Hematopoietic multipotent progenitor cell (in vitro differentiated cells): ENCODE measurements around the gene ECI1. TPM values are rescaled to one million over a fixed set of nuclear protein-coding genes. Genes with fewer than 3 reads are reported as not detected.
A peak's percentile ranks its signal among the peaks of the same experiment; 100 is the strongest.

Source experiments
- DNase-seq, 3 donors: peaks; one replicate each; pipeline ENCODE4 v3.0.0-alpha.2; 2011 to 2015; ENCODE audit warnings: low read depth in 2 of 3, low spot score in 2 of 3
- total RNA-seq: library from RNA; depleted of rRNA; stranded (reverse); fragments of >200 nt; gene quantifications from one replicate; pipeline ENCODE4 v1.2.3, GENCODE V29; 2012

The ECI1 gene, protein sequence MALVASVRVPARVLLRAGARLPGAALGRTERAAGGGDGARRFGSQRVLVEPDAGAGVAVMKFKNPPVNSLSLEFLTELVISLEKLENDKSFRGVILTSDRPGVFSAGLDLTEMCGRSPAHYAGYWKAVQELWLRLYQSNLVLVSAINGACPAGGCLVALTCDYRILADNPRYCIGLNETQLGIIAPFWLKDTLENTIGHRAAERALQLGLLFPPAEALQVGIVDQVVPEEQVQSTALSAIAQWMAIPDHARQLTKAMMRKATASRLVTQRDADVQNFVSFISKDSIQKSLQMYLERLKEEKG
- total RNA-seq = 53.9 TPM

DNA sequence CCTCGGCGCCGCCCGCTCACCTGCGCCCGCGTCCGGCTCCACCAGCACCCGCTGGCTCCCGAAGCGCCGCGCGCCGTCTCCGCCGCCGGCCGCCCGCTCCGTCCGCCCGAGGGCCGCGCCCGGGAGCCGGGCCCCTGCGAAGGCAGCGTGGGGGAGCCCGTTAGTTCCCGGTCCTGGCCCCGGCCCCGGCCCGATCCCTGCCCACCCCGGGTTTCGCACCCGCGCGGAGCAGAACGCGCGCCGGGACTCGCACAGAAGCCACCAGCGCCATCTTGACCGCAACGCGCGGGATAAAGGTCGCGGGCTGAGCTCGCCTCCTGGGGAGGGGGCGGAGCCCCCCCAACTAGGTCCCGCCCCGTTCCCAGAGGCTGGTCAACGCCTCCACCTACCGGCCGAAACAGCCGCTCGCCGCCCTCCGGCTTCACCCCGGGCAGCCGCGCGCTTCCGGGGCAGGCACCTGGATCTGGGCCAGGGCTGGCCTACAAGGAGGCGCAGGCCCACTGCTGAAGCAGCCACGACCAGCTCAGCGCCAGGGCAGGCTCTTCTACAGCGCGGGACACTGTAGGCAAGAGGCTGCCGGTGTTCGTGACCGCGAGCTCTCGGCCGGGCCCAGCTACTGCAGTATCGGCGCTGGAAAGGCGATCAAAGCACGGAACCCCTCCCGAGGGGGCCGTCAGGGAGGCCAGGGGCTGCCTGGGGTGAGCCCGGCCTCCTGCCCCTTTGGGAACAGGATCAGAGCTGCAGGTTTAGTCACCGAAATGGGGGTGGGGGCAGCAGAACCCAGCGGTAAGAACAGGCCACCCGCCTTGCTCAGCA lies at the start of gene ECI1:
Gene ECI1 (minus strand): TSS at position 292 of the 816 bp plus-strand sequence. CDS start 21 bp downstream, at position 271.
- peak; percentile 62 to 90 (median 82) for DNase-seq

DNA sequence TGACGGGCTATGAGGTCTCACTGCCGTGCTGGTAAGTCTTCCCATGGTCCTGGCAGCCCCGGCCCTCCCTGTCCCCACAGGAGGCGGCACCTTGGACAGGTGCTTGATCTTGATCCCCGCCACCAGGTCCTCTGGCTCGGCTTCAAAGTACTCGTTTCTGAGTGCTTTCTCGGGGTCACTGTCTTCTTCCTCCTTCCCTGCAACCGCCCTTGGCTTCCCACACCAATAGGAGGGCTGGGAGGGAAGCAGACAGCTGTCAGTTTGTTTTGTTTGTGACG lies 48.5 kb upstream of the ECI1 start:
- no peak for DNase-seq

DNA sequence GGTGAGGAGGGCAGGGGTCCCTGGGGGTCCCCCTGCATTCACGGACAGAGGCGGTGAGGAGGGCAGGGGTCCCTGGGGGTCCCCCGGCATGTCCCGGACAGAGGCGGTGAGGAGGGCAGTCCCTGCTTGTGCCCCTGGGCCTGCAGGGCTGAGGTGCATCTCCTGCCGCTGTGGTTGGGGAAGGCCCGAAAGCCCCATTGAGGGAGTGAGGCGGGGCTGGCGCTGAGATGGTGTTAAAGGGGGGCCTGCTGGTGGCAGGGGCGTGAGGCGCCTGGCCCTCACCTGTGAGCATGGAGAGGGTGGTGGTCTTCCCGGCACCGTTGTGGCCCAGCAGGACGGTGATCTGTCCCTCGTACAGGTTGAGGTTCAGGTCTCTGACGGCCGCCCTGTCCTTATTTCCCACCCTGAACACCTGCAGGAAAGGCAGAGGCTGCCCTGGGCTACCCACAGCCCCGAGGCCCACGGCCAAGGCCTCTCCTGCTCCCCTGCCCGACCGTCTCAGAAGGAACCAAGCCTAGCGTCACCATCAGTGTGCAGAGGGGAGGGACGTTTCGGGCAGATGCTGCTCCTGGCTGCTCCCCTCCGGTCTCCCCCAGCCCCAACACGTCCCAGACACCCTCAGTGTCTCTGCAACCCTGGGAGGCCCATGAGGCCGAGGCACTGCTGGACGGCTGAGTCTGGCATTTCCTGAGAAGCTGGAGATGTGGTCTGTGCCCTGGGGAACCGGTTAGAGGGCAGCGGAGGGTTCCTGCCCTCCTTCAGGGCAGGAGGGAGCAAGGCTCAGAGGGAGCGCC lies 47.9 kb upstream of the ECI1 start:
- DNase-seq = no peak

DNA sequence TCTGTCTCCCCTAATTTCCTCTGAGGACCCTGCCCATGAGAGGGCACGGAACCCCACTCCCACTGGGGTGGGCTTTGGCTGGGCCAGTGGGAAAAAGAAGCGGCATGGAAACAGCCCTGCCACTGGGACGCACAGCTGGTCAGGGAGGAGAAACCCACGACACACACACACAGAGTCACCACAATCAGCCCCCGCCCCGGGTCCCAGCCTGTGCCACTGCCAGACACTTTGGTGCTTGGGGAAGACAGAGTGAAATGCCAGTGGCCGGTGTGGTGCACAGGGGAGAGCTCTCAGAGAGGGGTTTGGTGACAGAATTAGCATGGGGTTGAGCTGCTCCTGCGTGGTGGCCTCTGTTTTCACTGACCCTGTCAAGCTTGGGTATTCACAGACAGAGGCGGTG lies 47.2 kb upstream of the ECI1 start:
- DNase-seq = no peak

DNA sequence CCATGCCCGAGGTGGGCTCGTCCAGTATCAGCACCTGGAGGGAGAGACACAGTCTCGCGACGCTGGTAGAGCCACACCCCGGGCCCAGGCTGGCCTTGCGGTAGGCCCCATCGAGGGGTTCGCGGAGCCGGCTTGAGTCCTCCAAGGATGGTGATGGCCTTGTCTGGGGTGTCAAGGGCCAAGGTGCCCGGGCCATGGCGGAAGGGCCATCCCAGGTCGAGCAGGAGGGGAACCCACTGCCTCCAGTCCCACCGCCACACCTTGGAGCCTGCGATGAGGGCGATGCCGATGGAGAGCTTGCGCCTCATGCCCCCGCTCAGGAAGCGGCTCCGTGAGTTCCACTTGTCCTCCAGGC lies 46.1 kb upstream of the ECI1 start:
- DNase-seq = no peak

DNA sequence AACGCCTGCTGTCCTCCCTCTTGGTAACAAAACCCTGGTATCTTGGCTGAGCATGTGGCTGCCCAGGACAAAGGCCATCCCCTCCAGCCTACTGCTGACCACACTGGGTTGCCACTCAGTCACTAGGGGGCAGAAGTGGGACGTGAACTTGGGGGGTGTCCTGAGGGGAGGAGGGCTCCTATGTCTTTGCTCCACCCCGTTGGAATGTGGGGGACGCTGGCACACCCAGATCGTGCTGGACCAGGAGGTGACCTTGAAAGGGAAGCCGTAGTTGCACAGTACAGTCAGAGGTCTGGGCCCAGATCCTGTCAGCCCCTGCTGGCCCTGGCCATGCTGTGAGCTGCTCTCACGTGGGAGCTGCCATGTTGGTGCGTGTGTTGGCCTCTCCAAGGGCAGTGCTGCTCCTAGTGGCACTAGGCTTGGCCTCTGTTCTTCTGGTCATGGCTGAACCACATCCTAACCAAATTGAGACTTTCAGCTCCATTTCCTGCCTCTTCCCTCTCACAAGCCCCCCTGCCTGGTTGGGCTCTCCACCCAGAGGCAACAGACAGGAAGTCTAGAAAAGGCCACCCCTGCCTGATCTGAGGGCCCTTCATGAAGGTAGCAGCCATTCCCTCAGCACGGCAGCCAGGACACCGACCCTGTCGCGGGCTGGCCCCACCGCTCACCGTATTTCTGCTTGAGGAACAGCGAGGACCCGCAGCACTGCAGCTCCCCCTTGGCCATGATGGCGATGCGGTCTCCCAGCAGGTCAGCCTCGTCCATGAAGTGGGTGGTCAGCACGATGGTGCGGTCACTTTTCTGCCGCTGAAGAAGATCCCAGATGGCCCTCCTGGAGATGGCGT lies 45.5 kb upstream of the ECI1 start:
- peak in 2 of 3 donors; percentile 8 to 26 for DNase-seq

DNA sequence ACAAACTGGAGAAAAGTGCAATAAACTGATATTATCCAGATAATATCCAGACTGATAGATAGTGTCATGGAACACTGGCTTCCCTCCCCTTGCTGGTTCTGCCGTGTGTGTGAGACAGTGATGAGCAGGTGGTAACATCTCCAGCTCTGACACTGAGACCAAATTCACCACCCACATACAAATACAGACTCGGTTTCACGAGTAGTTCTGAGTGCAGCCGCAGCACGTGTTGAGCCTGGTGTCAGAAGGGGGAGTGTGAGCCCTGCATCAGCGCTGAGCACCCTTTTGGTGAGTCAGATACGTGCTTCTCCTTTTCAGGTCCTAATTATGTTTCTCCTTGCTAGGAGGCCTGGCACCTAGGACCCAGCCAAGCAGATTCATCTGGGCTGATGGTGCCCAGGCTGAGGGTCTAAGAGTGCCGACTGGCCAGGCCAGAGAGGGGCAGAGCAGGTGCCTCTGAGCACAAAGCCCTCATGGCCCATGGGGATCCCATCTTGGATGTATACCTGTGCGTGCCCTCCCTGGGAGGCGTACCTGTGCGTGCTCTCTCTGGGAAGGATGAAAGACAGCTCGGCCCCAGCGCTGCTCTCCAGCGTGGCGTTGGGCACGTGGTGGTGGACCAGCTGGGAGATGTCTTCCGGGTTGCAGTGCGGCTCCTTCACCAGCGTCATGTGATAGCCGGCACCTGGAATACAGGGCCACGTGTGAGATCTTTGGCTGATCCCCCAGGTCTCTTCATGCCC lies 43.8 kb upstream of the ECI1 start:
- no peak for DNase-seq

DNA sequence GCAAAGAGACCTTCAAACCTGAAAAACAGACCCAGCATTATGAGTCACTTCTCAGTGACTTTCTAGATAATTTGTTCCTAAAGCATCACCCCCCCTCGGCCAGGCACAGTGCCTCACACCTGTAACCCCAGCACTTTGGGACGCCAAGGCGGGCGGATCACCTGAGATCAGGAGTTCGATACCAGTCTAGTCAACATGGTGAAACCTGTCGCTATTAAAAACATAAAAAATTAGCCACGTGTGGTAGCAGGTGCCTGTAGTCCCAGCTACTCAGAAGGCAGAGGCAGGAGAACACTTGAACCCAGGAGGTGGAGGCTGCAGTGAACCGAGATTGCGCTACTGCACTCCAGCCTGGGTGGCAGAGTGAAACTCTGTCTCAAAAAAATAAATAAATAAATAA lies 40.8 kb upstream of the ECI1 start:
- DNase-seq = no peak

DNA sequence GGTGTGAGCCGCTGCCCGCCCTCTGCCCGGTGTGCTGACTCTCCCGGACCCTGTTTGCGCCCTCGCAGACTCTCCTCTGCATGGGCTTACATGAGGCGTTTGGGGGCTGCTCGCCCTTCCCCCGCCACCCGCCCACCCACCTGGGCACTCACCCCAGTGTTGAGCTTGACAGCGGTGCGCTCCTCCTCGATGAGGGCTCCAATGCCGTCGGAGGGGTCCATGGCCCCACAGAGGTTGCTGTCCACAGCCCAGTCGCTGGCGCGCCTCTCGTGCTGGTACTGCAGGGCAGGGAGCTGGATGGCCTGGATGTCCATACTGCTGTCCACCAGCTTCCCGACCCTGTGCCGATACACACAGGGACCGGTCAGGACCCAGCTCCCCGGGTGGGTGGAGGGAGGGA lies 37.9 kb upstream of the ECI1 start:
- DNase-seq = no peak

DNA sequence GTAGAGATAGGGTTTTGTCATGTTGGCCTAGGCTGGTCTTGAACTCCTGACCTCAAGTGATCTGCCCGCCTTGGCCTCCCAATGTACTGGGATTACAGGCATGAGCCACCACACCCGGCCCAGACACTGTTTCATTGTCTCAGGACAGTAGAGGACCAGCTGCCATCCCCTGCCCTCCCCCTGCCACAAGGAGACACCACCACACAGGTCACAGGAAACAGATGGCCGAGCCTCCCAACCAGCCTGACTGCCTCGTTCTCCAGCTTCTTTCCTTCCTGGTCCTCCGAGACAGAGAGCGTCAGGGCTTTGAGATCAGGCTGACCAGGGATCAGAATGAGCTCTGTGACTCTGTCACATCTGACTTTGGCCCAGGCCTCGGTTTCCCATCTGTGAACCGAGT lies 37.3 kb upstream of the ECI1 start:
- DNase-seq = peak in 2 of 3 donors; percentile 31 to 75

DNA sequence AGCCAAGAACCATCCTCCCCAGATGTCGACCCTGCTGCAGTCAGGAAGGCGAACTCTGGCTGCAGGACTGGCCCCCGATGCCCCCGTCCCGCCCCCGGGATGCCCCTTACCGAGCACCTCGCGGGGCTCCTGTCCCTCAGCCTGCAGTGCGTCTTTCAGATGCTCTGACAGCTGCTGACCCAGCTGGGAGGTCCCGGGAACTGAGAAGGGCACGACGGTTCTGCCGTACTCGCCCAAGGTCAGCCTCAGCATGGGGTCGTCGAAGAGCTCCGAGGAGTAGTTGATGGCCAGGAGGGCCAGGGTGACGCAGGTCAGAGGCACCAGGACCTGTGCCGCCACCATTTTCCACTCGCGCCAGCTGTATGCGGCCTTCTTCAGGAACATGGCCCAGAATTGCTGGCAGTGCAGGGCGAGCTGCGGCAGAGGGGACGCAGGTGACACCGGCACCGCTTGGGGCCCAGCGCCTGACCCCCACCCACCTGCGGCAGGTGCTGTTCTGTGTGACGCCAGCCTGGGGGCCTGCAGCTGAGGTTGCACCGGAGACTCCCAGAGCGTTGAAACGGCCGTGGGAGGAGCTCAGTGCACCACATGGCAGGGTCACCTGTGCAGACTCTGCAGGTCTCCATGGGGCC lies 36.6 kb upstream of the ECI1 start:
- no peak for DNase-seq

DNA sequence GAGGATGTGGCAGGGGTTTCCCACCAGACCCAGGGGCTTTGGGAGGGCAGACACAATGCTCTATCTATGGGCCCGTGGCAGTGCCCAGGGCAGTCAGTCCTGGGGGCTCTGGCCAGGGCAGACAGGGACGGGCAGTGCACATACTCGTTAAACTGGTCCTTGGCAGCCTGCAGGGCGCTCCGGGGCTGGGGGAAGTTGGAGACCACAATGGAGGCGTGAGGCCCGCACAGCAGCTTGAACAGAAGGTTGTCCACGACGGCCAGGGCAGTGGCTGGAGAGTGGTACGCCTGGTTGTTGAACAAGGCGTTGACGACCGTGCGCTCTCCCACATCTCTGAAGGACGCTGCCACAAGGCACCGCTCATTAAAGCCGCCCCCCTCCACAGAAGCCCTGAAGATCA lies 35.2 kb upstream of the ECI1 start:
- no peak for DNase-seq

DNA sequence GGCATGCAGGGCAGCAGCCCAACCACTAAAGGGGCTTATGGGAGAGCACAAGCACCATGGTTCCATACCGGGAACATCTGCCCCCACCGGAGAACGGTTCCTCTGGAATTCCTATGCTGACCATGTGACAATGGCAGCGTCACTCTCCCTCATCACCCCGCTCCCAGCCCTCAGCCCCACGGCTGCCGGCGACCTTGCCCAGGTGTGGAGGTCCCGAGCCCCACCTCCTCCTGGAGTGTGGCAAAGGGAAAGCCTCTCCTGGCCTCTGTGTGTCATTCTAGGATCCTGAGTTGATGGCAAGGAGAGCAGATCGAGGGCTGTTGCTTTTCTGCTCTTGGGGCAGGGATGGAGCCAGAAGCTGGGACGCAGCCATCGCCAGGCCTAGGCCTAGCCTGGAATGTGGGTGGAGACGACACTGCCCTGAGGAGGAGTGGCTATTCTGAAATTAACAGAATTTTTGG lies 34.4 kb upstream of the ECI1 start:
- DNase-seq = no peak

DNA sequence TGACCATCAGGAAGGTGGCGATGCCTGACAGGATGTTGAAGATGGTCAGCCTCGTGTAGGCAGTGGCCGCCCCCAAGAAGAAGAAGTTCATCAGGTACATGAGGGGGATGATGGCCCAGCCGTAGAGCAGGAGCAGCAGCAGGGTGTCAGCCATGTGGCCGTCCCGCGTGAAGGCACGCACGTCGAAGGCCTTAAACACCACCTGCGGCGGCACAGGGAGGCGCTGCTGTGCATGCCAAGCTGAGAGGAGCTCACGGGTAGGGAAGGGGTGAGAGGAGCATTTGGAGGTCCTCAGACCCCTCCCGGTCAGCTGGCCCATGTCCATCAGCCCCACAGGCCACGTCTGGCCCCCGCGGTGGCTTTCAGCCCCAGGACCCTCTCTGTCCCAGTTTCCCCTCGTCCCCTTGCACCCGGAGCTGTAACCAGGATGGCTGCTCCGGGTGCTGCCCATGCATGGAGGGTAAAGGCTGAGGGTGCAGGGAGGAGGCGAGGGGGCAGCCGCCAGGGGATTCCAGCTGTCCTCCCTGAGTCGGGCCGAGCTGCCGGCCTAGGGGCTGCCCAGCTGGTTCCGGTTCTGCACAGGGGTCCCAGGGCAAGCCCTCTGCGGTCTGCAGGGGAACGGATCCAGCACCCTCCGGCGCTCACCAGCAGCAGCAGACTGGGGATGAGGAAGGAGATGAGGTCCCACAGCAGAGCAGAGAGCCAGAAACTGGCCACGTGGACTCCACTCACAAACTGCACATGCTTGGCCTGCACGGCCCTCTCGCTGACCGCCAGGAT lies 33.6 kb upstream of the ECI1 start:
- DNase-seq = no peak

DNA sequence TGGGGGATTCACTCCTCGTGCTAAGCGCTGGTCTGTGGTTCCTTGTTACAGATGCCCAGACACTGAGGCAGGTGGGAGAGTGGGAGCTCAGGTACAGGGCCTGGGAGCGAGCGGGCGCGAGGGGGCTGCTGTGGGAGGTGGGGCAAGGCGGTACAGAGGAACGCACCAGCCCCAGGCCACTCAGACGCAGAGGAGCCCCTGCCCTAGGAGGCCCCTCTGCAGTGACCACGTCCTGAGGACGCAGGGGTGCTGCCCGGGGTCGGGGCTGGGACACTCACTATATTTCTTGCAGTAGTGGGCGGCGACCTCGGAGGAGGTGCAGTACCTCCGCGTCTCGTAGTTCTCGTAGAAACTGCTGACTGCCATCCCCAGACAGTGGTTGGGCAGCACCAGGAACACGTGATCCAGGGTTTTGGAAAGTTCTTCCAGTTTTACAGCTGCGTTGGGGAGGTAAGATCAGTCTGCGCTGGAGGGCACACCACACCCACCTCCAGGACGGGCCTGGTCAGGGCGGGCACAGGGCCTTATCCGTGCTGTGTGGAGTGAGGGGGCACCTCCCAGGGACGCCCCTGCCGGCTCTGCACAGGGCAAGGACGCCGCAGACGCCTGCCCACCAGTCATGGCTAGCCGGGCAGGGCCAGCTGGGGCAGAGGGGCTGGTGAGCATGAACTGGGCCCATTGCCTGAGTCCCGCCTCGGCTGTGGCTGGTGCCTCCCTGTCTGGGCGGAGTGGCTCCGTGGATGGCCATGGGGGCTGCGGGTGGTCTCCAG lies 32.8 kb upstream of the ECI1 start:
- DNase-seq = no peak

DNA sequence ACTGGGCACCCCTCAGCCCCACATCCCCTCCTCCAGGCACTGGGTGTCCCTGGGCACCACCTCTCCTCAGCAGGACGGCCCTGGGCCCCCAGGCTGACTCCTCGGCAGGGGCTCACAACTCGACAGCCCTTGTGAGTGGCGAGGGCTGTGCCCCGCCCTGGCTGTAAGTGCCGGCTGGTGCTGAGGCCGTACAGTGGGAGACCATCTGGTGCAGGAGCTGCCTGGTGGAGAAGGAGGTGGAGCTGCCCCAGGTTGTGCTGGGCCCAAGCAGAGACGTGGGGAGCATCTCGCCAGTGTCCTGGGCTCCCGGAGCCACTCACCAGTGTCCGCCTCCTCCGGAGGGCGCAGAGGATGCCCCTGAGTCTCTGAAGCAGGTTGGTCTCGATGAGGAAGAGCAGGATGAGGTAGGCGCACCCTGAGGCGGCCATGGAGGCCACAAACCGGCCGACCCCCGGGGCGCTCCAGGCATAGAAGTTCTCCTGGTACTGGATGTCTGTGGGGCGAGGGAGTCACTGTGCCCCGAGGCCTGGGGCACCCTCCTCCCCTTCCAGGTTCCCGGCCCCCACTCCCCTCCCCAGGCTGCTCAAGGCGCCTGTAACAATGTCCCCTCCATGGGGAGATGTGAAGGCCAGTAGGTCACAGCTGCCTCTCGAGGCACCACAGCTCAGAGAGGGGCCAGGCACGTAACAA lies 31.6 kb upstream of the ECI1 start:
- no peak for DNase-seq

DNA sequence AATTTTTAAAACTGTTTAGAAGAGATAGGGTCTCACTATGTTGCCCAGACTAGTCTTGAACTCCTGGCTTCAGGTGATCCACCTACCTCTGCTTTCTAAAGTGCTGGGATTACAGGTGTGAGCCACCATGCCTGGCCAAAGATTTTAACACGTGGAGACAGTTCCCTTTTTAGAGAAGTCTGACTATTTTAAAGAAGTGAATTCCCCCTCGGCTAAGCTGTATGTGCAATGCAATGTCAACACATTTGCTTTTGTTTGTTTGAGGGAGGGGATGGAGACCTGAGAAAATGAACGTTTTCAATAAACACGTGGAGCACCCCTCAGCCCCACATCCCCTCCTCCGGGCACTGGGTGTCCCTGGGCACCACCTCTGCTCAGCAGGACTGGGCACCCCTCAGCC lies 30.9 kb upstream of the ECI1 start:
- no peak for DNase-seq
